ENCODE data around the gene DNAJC10. TPM values are rescaled to one million over a fixed set of nuclear protein-coding genes. Genes with fewer than 3 reads are reported as not detected.
"Not testable (repeated sequence)": the region's sequence is repeated elsewhere in the genome, so short reads cannot be mapped to it uniquely, and the experiment has no call there.

The DNAJC10 gene
- polyA plus RNA-seq, 3 donors: 149 to 194 (median 170) TPM

- no peak for DNase-seq (ENCODE audit: extremely low read depth in 1 of 11, low read depth in 9 of 11, low spot score in 4 of 11)
These were observed 45.8 kb downstream of the DNAJC10 start for GRCh38 chr2:182761903-182762302.

- peak in 5 of 11 donors; percentile 4 to 19 (median 12) for DNase-seq (ENCODE audit: extremely low read depth in 1 of 11, low read depth in 9 of 11, low spot score in 4 of 11)
These were observed 47.4 kb downstream of the DNAJC10 start for GRCh38 chr2:182763311-182763912.

GRCh38 chr2:182766626-182767025 lies 50.6 kb downstream of the DNAJC10 start:
- no peak for DNase-seq (ENCODE audit: extremely low read depth in 1 of 11, low read depth in 9 of 11, low spot score in 4 of 11)

- peak in 1 of 11 donors; percentile 3 for DNase-seq (ENCODE audit: extremely low read depth in 1 of 11, low read depth in 9 of 11, low spot score in 4 of 11)
These were observed 51.5 kb downstream of the DNAJC10 start for GRCh38 chr2:182767578-182767977.

- DNase-seq (ENCODE audit: extremely low read depth in 1 of 11, low read depth in 9 of 11, low spot score in 4 of 11): not testable (repeated sequence)
These were observed 52.9 kb downstream of the DNAJC10 start for GRCh38 chr2:182768950-182769349.

- no peak for DNase-seq (ENCODE audit: extremely low read depth in 1 of 11, low read depth in 9 of 11, low spot score in 4 of 11)
These were observed 63.3 kb downstream of the DNAJC10 start for GRCh38 chr2:182779323-182779722.

- DNase-seq (ENCODE audit: extremely low read depth in 1 of 11, low read depth in 9 of 11, low spot score in 4 of 11): not testable (repeated sequence)
These were observed 65.0 kb downstream of the DNAJC10 start for GRCh38 chr2:182781099-182781498.

- not testable (repeated sequence) for DNase-seq (ENCODE audit: extremely low read depth in 1 of 11, low read depth in 9 of 11, low spot score in 4 of 11)
These were observed 66.6 kb downstream of the DNAJC10 start for GRCh38 chr2:182782686-182783085.

GRCh38 chr2:182784058-182784706 lies 68.1 kb downstream of the DNAJC10 start:
- DNase-seq (ENCODE audit: extremely low read depth in 1 of 11, low read depth in 9 of 11, low spot score in 4 of 11): no peak

- peak in 9 of 11 donors; percentile 9 to 32 (median 14) for DNase-seq (ENCODE audit: extremely low read depth in 1 of 11, low read depth in 9 of 11, low spot score in 4 of 11)
These were observed 68.7 kb downstream of the DNAJC10 start for GRCh38 chr2:182784777-182785176.

- no peak for DNase-seq (ENCODE audit: extremely low read depth in 1 of 11, low read depth in 9 of 11, low spot score in 4 of 11)
These were observed 76.4 kb downstream of the DNAJC10 start for GRCh38 chr2:182792441-182792840.

- DNase-seq (ENCODE audit: extremely low read depth in 1 of 11, low read depth in 9 of 11, low spot score in 4 of 11): no peak
These were observed 82.7 kb downstream of the DNAJC10 start for GRCh38 chr2:182798736-182799135.

GRCh38 chr2:182804128-182804527 lies 88.1 kb downstream of the DNAJC10 start:
- no peak for DNase-seq (ENCODE audit: extremely low read depth in 1 of 11, low read depth in 9 of 11, low spot score in 4 of 11)

- DNase-seq (ENCODE audit: extremely low read depth in 1 of 11, low read depth in 9 of 11, low spot score in 4 of 11): no peak
These were observed 91.3 kb downstream of the DNAJC10 start for GRCh38 chr2:182807319-182807718.

GRCh38 chr2:182810087-182810486 lies 94.0 kb downstream of the DNAJC10 start:
- DNase-seq (ENCODE audit: extremely low read depth in 1 of 11, low read depth in 9 of 11, low spot score in 4 of 11): no peak

- no peak for DNase-seq (ENCODE audit: extremely low read depth in 1 of 11, low read depth in 9 of 11, low spot score in 4 of 11)
These were observed 98.3 kb downstream of the DNAJC10 start for GRCh38 chr2:182814380-182814779.

- DNase-seq (ENCODE audit: extremely low read depth in 1 of 11, low read depth in 9 of 11, low spot score in 4 of 11): no peak
These were observed 98.7 kb downstream of the DNAJC10 start for GRCh38 chr2:182814804-182815203.

- DNase-seq (ENCODE audit: extremely low read depth in 1 of 11, low read depth in 9 of 11, low spot score in 4 of 11): no peak
These were observed 100.8 kb downstream of the DNAJC10 start for GRCh38 chr2:182816866-182817265.

- DNase-seq (ENCODE audit: extremely low read depth in 1 of 11, low read depth in 9 of 11, low spot score in 4 of 11): no peak
These were observed 101.5 kb downstream of the DNAJC10 start for GRCh38 chr2:182817558-182817957.

- DNase-seq (ENCODE audit: extremely low read depth in 1 of 11, low read depth in 9 of 11, low spot score in 4 of 11): no peak
These were observed 102.4 kb downstream of the DNAJC10 start for GRCh38 chr2:182818501-182818900.

- DNase-seq (ENCODE audit: extremely low read depth in 1 of 11, low read depth in 9 of 11, low spot score in 4 of 11): no peak
These were observed 102.9 kb downstream of the DNAJC10 start for GRCh38 chr2:182818925-182819324.

Data from renal cortex interstitium (tissue), 11 donors.